K562 (cell line): Measurements from ENCODE around the gene HSDL2. TPM values are rescaled to one million over a fixed set of nuclear protein-coding genes. Genes with fewer than 3 reads are reported as not detected.

ENCODE experiments used
- ARID1B ChIP-seq: fragments of 450-650 bp; IDR thresholded peaks from 2 replicates; pipeline ENCODE4 v1.6.1; 2016; ENCODE audit warnings: antibody characterized with exemption, mild to moderate bottlenecking, inconsistent platforms
- CBFA2T2 ChIP-seq: fragments of 450-650 bp; conservative IDR thresholded peaks from 2 replicates; pipeline ENCODE4 v1.6.1; 2017; ENCODE audit warnings: mild to moderate bottlenecking
- ELF2 ChIP-seq: fragments of 250-450 bp; sonication (Bioruptor Pico); IDR thresholded peaks from 2 replicates; pipeline ENCODE4 v1.5.0; 2021; ENCODE audit warnings: mild to moderate bottlenecking
- ELK3 ChIP-seq: fragments of 450-650 bp; formaldehyde crosslinking; IDR thresholded peaks from 2 replicates; pipeline ENCODE4 v1.4.0; 2020; ENCODE audit warnings: mild to moderate bottlenecking
- ID3 ChIP-seq, 2 experiments: fragments of 250-450 bp in 1 of 2; fragments of 450-650 bp in 1 of 2; sonication (Bioruptor Pico) in 1 of 2; IDR thresholded peaks; 2 replicates each; pipeline versions ENCODE4 v1.6.1 to v1.8.0; 2016 to 2021; ENCODE audit warnings: mild to moderate bottlenecking in 2 of 2, moderate library complexity in 2 of 2, missing compliant biosample characterization in 1 of 2, missing genetic modification characterization in 1 of 2
- MAFF ChIP-seq: IDR thresholded peaks from 2 replicates; pipeline ENCODE4 v1.6.1; 2012; ENCODE audit warnings: low read length, improper control_type of control experiment
- RCOR1 ChIP-seq, 2 experiments: IDR thresholded peaks; 2 replicates each; pipeline ENCODE4 v1.6.1; 2012; ENCODE audit warnings: low read depth in 2 of 2, low read length in 2 of 2, borderline replicate concordance in 1 of 2, improper control_type of control experiment in 1 of 2
- SMAD2 ChIP-seq: fragments of 150-350 bp; IDR thresholded peaks from 2 replicates; pipeline ENCODE4 v1.6.1; 2014; ENCODE audit warnings: low read depth, mild to moderate bottlenecking, low read length
- TCF3 ChIP-seq: sonication (generic); formaldehyde crosslinking; IDR thresholded peaks from 2 replicates; pipeline ENCODE4 v1.4.0; 2020; ENCODE audit warnings: mild to moderate bottlenecking, missing genetic modification reagents
- ZNF12 ChIP-seq: sonication (generic); formaldehyde crosslinking; IDR thresholded peaks from 2 replicates; pipeline ENCODE4 v1.4.0; 2020; ENCODE audit warnings: mild to moderate bottlenecking, missing genetic modification reagents
- polyA plus RNA-seq, 8 experiments: library from polyadenylated mRNA; depleted of rRNA in 4 of 8; stranded (reverse) in 5 of 8; unstranded in 3 of 8; fragments of >200 nt; fragmentation: Nextera tagmentation in 2 of 8; fragmentation: Illumina TruSeq in 1 of 8; extraction: Ambion mirVana in 2 of 8; extraction: Trizol in 1 of 8; gene quantifications; 2 replicates each; pipeline versions ENCODE4 v1.2.1 to v1.2.3, GENCODE V29; 2011 to 2014; ENCODE audit warnings: inconsistent platforms in 1 of 8, missing spikeins in 1 of 8
- total RNA-seq, 7 experiments: library from RNA; depleted of rRNA in 6 of 7; stranded (reverse); fragments of >200 nt in 6 of 7; fragmentation: Illumina TruSeq in 2 of 7; extraction: Trizol in 2 of 7; gene quantifications; 2 replicates each; pipeline versions ENCODE4 v1.2.1 to v1.2.3, GENCODE V29; 2011 to 2021; ENCODE audit warnings: low replicate concordance in 1 of 7
- TF ChIP-seq, protein P1 (sequence below), 2 experiments: fragments of 450-650 bp; formaldehyde crosslinking in 1 of 2; IDR thresholded peaks; 2 replicates each; pipeline versions ENCODE4 v1.4.0 to v1.6.1; 2014 to 2020; ENCODE audit warnings: mild to moderate bottlenecking in 2 of 2, borderline replicate concordance in 1 of 2, low read depth in 1 of 2
- TF ChIP-seq, protein P2 (sequence below): fragments of 450-650 bp; IDR thresholded peaks from 2 replicates; pipeline ENCODE4 v1.6.1; 2018; ENCODE audit not compliant: partially characterized antibody

Gene HSDL2
- total and polyA plus RNA-seq, 9 of the 15 experiments (the other 6 are each of a cell fraction or from before 2014, with no cell fraction given), result 22.8 to 74.1 (median 35.6) TPM

GRCh38 chr9:112487008-112487798, 107.3 kb downstream of the HSDL2 start (continued):
- TF ChIP-seq MAFF (no peak), TCF3 (CRISPR knock-in tag) (no peak), CBFA2T2 (no peak), ZNF12 (CRISPR knock-in tag) (no peak), RCOR1 (IDR thresholded peaks at IDR 0.05; ENCODE audit: borderline replicate concordance in 1 of 2, low read depth in 2 of 2, low read length in 2 of 2) (no peak), ELK3 (CRISPR knock-in tag) (no peak), ARID1B (no peak), ID3 (CRISPR knock-in tag; IDR thresholded peaks at IDR 0.05) (no peak), ID3 (tag; IDR thresholded peaks at IDR 0.05) (peak; percentile 67), SMAD2 (no peak), ELF2 (CRISPR knock-in tag) (no peak)
- TF ChIP-seq, protein P1, sequence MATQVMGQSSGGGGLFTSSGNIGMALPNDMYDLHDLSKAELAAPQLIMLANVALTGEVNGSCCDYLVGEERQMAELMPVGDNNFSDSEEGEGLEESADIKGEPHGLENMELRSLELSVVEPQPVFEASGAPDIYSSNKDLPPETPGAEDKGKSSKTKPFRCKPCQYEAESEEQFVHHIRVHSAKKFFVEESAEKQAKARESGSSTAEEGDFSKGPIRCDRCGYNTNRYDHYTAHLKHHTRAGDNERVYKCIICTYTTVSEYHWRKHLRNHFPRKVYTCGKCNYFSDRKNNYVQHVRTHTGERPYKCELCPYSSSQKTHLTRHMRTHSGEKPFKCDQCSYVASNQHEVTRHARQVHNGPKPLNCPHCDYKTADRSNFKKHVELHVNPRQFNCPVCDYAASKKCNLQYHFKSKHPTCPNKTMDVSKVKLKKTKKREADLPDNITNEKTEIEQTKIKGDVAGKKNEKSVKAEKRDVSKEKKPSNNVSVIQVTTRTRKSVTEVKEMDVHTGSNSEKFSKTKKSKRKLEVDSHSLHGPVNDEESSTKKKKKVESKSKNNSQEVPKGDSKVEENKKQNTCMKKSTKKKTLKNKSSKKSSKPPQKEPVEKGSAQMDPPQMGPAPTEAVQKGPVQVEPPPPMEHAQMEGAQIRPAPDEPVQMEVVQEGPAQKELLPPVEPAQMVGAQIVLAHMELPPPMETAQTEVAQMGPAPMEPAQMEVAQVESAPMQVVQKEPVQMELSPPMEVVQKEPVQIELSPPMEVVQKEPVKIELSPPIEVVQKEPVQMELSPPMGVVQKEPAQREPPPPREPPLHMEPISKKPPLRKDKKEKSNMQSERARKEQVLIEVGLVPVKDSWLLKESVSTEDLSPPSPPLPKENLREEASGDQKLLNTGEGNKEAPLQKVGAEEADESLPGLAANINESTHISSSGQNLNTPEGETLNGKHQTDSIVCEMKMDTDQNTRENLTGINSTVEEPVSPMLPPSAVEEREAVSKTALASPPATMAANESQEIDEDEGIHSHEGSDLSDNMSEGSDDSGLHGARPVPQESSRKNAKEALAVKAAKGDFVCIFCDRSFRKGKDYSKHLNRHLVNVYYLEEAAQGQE (IDR thresholded peaks at IDR 0.05; ENCODE audit: borderline replicate concordance), result no peak
- TF ChIP-seq, protein P1 (CRISPR knock-in tag; IDR thresholded peaks at IDR 0.05; ENCODE audit: low read depth), result peak; percentile 56; the same call in 1 of the 2 replicates
- TF ChIP-seq, protein P2, sequence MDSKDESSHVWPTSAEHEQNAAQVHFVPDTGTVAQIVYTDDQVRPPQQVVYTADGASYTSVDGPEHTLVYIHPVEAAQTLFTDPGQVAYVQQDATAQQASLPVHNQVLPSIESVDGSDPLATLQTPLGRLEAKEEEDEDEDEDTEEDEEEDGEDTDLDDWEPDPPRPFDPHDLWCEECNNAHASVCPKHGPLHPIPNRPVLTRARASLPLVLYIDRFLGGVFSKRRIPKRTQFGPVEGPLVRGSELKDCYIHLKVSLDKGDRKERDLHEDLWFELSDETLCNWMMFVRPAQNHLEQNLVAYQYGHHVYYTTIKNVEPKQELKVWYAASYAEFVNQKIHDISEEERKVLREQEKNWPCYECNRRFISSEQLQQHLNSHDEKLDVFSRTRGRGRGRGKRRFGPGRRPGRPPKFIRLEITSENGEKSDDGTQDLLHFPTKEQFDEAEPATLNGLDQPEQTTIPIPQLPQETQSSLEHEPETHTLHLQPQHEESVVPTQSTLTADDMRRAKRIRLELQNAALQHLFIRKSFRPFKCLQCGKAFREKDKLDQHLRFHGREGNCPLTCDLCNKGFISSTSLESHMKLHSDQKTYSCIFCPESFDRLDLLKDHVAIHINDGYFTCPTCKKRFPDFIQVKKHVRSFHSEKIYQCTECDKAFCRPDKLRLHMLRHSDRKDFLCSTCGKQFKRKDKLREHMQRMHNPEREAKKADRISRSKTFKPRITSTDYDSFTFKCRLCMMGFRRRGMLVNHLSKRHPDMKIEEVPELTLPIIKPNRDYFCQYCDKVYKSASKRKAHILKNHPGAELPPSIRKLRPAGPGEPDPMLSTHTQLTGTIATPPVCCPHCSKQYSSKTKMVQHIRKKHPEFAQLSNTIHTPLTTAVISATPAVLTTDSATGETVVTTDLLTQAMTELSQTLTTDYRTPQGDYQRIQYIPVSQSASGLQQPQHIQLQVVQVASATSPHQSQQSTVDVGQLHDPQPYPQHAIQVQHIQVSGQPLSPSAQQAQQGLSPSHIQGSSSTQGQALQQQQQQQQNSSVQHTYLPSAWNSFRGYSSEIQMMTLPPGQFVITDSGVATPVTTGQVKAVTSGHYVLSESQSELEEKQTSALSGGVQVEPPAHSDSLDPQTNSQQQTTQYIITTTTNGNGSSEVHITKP, result peak; percentile 53
